Type B pancreatic cell (in vitro differentiated cells): Measurements from ENCODE around the gene RBBP8NL. TPM values are rescaled to one million over a fixed set of nuclear protein-coding genes. Genes with fewer than 3 reads are reported as not detected.

Experiments used
- DNase-seq: peaks from one replicate; pipeline ENCODE4 v3.0.0; 2021; ENCODE audit warnings: mixed read lengths; ENCODE audit not compliant: unreplicated experiment; ENCODE audit errors: extremely low spot score
- H3K27ac Mint-ChIP-seq: 2 replicates; pipeline ENCODE4 v1.8.0; 2021; ENCODE audit warnings: mild to moderate bottlenecking, mixed read lengths
- H3K27me3 Mint-ChIP-seq: 2 replicates; pipeline ENCODE4 v1.8.0; 2021; ENCODE audit warnings: mixed read lengths
- H3K36me3 Mint-ChIP-seq: 2 replicates; pipeline ENCODE4 v1.8.0; 2021; ENCODE audit warnings: mixed read lengths
- H3K4me1 Mint-ChIP-seq: one replicate; pipeline ENCODE4 v1.8.0; 2021; ENCODE audit warnings: mixed read lengths; ENCODE audit not compliant: unreplicated experiment
- H3K4me3 Mint-ChIP-seq: 2 replicates; pipeline ENCODE4 v1.8.0; 2021; ENCODE audit warnings: mild to moderate bottlenecking, mixed read lengths
- H3K9me3 Mint-ChIP-seq: 2 replicates; pipeline ENCODE4 v1.8.0; 2021; ENCODE audit warnings: mixed read lengths
- total RNA-seq: library from RNA; stranded (reverse); gene quantifications from 2 replicates; pipeline ENCODE4 v1.2.1, GENCODE V29; 2021; ENCODE audit warnings: low replicate concordance
- TF ChIP-seq, protein P1 (sequence below): fragments of 200-600 bp; sonication (generic); conservative IDR thresholded peaks from 2 replicates; pipeline ENCODE4 v1.5.0; 2021; ENCODE audit warnings: antibody characterized with exemption, mild to moderate bottlenecking

The RBBP8NL gene
- total RNA-seq, 1 donor from 2014 or later: 7.3 TPM

GRCh38 chr20:62416651-62417637 lies 10.4 kb downstream of the RBBP8NL start:
- H3K4me1 Mint-ChIP-seq: peaks cover 9% of the 10 kb centered on the region
- no peak overlapping the region for H3K4me3 Mint-ChIP-seq
- no peaks in the 10 kb centered on the region for H3K36me3 Mint-ChIP-seq
- DNase-seq: no peak
- TF ChIP-seq, protein P1, sequence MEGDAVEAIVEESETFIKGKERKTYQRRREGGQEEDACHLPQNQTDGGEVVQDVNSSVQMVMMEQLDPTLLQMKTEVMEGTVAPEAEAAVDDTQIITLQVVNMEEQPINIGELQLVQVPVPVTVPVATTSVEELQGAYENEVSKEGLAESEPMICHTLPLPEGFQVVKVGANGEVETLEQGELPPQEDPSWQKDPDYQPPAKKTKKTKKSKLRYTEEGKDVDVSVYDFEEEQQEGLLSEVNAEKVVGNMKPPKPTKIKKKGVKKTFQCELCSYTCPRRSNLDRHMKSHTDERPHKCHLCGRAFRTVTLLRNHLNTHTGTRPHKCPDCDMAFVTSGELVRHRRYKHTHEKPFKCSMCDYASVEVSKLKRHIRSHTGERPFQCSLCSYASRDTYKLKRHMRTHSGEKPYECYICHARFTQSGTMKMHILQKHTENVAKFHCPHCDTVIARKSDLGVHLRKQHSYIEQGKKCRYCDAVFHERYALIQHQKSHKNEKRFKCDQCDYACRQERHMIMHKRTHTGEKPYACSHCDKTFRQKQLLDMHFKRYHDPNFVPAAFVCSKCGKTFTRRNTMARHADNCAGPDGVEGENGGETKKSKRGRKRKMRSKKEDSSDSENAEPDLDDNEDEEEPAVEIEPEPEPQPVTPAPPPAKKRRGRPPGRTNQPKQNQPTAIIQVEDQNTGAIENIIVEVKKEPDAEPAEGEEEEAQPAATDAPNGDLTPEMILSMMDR: no peak
- H3K9me3 Mint-ChIP-seq: no peaks in the 10 kb centered on the region
- H3K27ac Mint-ChIP-seq: no peak overlapping the region
- no peaks in the 10 kb centered on the region for H3K27me3 Mint-ChIP-seq

- Mint-ChIP-seq H3K36me3 (no peaks in the 10 kb centered on the region), H3K9me3 (no peaks in the 10 kb centered on the region), H3K27me3 (no peaks in the 10 kb centered on the region), H3K4me3 (no peak overlapping the region), H3K4me1 (peaks cover 5% of the 10 kb centered on the region), H3K27ac (no peak overlapping the region)
- no peak for DNase-seq
- TF ChIP-seq, protein P1: no peak
Observed at GRCh38 chr20:62415354-62416111, 11.8 kb downstream of the RBBP8NL start.

GRCh38 chr20:62413896-62414481 lies 13.3 kb downstream of the RBBP8NL start:
- Mint-ChIP-seq H3K4me1 (peaks cover 9% of the 10 kb centered on the region), H3K36me3 (no peaks in the 10 kb centered on the region)
- DNase-seq: no peak

GRCh38 chr20:62413025-62413570 lies 14.2 kb downstream of the RBBP8NL start:
- no peaks in the 10 kb centered on the region for H3K36me3 Mint-ChIP-seq
- TF ChIP-seq, protein P1: no peak
- no peak for DNase-seq

More at GRCh38 chr20:62413896-62414481, 13.3 kb downstream of the RBBP8NL start:
- Mint-ChIP-seq H3K27me3 (no peaks in the 10 kb centered on the region), H3K27ac (no peak overlapping the region), H3K4me3 (no peak overlapping the region), H3K9me3 (no peaks in the 10 kb centered on the region)
- TF ChIP-seq, protein P1: peak; percentile 33

DNA sequence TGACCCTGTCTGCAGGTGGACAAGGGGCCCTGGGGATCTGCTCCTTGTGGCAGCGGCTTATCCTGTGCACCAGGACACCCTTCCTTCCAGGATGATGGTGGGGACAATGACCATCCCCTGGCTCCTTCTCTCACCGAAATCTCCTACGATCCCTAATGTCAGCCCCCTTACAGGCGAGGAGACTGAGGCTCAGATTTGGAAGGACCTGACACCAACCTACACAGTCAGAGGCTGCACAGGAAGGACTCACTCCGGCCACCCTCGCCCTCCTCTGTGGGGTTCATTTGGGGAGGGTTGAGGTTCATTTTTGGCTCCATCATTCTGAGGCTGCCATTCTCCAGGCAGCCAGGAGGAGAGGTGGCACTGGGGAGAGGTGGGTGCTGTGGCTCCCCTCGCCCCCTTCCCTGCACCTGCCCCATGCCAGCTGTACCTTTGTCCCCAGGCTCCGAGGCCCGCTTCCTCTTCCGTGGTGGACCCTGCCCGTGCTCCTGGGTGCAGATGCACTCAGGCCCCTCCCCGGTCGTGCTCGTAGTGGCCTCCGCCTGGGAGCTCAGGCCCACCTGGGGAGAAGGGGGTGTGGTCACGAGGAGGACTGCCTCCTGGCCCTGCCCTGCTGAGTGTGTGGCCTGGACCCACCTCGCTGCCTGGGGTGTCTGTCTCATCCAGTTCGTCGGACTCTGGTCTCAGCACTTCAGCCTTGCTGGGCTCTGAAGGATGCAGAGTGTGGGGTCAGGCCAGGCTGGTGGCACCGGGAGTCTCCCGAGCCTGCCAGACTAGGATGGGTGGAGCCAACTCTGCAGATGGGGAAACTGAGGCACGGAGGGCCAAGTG lies 14.9 kb downstream of the RBBP8NL start:
- Mint-ChIP-seq H3K36me3 (no peaks in the 10 kb centered on the region), H3K4me3 (no peak overlapping the region), H3K4me1 (peaks cover 9% of the 10 kb centered on the region), H3K27me3 (no peaks in the 10 kb centered on the region), H3K27ac (no peak overlapping the region), H3K9me3 (no peaks in the 10 kb centered on the region)
- TF ChIP-seq, protein P1: no peak
- DNase-seq: no peak

More at GRCh38 chr20:62413025-62413570, 14.2 kb downstream of the RBBP8NL start:
- H3K27me3 Mint-ChIP-seq: no peaks in the 10 kb centered on the region
- no peak overlapping the region for H3K27ac Mint-ChIP-seq
- H3K4me3 Mint-ChIP-seq: no peak overlapping the region
- H3K4me1 Mint-ChIP-seq: peaks cover 9% of the 10 kb centered on the region
- no peaks in the 10 kb centered on the region for H3K9me3 Mint-ChIP-seq
